UCSD-AML1 (cell line): ENCODE measurements around the gene PKN3.
A peak's percentile ranks its signal among the peaks of the same experiment; 100 is the strongest.

ENCODE experiments used
- DNase-seq: peaks from one replicate; lab custom pipeline; 2025; ENCODE audit not compliant: unreplicated experiment; lab: John Stamatoyannopoulos, UW

The PKN3 gene

GRCh38 chr9:128733256-128733655 is 31.0 kb downstream of the PKN3 start:
- peak; percentile 70 for DNase-seq

DNA sequence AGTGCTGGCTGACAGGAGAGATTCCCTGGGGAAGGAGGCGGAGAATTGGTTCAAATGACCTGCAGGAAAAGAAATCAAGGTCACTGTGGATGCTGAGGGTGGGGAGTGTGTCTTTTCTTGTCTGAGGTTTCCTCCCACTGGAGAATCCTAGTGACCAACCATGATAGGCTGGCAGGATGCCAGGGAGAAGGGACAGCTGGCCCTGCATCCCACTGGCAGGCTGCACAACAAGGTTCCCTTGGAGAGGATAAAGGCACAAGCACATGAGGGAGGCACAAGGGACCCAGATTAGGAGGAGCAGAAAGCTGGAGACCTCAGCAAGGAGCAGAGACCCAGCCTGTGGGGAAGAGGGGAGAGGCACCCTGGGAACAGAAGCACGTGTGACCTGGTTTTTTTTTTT is 33.1 kb downstream of the PKN3 start:
- DNase-seq, result no peak

GRCh38 chr9:128742401-128742800 is 40.1 kb downstream of the PKN3 start:
- no peak for DNase-seq

GRCh38 chr9:128743421-128743820 is 41.1 kb downstream of the PKN3 start:
- no peak for DNase-seq

- no peak for DNase-seq
Measured at GRCh38 chr9:128747241-128747640, 44.9 kb downstream of the PKN3 start.

DNA sequence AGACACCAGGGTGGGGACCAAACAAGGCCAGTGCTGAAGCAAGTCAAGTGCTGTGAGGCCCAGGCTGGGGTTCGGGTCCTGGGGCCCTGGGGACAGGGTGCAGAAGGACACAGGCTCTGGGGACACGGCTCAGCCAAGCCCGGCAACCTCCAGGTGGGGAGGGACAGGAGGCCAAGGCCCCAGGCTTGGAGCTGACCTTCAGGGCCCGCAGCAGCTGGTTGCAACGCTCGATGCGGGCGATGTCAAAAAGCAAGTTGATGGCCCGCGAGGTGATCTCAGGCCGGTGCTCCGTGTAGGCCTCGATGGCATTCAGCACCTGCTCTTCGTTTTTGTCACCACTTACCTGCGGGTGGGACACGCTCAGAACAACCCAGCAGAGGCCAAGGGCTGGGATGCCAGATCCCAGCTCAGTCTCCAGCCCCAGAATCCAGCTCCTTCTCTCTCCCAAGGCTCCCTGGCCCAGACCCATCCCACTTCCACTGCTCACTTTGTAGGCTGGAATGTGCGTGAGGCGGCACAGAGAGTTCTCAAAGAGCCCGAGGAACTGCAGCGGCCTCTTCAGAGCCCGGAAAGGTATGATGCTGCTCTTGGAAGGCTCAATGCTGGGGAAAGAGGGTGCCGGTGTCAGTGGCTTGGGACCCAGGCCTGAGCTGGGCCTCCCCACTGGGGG is 48.8 kb downstream of the PKN3 start:
- no peak for DNase-seq

DNA sequence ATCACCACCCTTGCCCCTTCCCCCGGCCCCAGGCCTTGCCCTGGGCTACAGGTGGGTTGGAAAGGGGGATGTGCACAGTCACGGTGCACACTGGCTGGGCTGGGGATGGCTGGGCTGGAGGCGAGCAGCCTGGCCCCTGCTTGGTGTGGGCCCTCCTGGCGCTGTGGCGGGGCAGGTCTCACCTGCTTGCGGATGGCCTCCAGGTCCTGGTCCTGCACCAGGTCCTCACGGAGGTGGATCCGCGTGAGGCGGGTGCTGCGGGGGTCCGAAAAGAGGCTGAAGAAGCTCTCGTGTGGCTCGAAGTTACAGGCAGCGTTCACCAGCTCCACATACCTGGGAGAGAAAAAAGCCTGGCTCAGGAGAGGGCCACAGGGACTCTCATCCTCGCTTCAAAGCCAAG is 51.3 kb downstream of the PKN3 start:
- no peak for DNase-seq

DNA sequence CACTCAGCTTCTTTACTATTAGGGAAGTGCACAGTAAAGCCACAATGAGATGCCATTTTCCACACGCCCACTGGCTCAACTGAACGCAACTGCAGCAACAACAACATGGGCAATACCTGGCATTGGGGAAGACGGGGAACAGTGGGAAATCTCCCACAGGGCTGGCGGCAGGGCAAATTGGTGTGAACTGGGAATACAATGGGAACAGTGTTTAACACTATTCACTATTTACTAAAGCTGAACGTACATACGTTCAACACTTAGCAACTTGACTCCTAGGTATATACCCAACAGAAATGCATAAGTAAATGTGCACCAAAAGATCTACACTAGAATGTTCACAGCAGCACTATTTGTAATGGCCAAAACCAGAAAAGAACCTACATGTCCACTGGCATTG is 55.3 kb downstream of the PKN3 start:
- DNase-seq, result no peak

- DNase-seq, result no peak
Measured at GRCh38 chr9:128762671-128763449, 60.6 kb downstream of the PKN3 start.

GRCh38 chr9:128764361-128764760 is 62.1 kb downstream of the PKN3 start:
- DNase-seq, result peak; percentile 25

GRCh38 chr9:128765499-128765898 is 63.2 kb downstream of the PKN3 start:
- no peak for DNase-seq

DNA sequence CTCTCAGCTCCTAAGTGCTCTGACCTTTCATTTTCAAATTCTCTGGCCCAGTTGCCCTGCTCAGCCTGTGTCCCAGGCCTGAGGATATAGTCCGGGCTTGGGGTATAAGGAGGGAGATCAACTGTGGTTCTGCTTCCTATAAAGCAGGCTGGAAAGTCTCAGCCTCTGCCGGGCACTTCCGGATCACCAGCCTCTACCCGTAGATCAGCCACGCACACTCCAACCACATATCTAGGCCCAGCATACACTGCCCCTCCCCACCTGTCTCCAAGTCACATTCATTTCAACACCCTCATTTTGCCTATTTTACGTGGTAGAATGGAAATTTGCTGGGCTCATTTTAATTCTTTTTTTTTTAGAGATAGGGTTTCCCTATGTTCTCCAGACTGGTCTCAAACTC is 66.3 kb downstream of the PKN3 start:
- no peak for DNase-seq
